K562 (cell line): ENCODE results near the gene ISYNA1. TPM values are rescaled to one million over a fixed set of nuclear protein-coding genes. Genes with fewer than 3 reads are reported as not detected.

ENCODE experiments used
- GTF2E2 ChIP-seq: fragments of 200-800 bp; sonication (Bioruptor generic); IDR thresholded peaks from 2 replicates; pipeline ENCODE4 v1.6.1; 2016; ENCODE audit warnings: missing genetic modification characterization, missing compliant biosample characterization
- MEF2A ChIP-seq: IDR thresholded peaks from 2 replicates; pipeline ENCODE4 v1.6.1; 2011; ENCODE audit warnings: low read depth, mild to moderate bottlenecking, low read length, moderate library complexity; ENCODE audit not compliant: control insufficient read depth
- NFATC3 ChIP-seq: fragments of 450-650 bp; IDR thresholded peaks from 2 replicates; pipeline ENCODE4 v1.6.1; 2017; ENCODE audit warnings: mild to moderate bottlenecking
- SMAD4 ChIP-seq: fragments of 250-450 bp; sonication (Bioruptor Pico); conservative IDR thresholded peaks from 2 replicates; pipeline ENCODE4 v1.8.0; 2021; ENCODE audit warnings: inconsistent platforms, mild to moderate bottlenecking, moderate library complexity
- TSC22D4 ChIP-seq: fragments of 450-650 bp; IDR thresholded peaks from 2 replicates; pipeline ENCODE4 v1.6.1; 2016; ENCODE audit warnings: missing genetic modification characterization, missing biosample characterization, control low read depth
- ZEB2 ChIP-seq: fragments of 450-650 bp; IDR thresholded peaks from 2 replicates; pipeline ENCODE4 v1.6.1; 2016
- ZFP1 ChIP-seq: fragments of 450-650 bp; formaldehyde crosslinking; IDR thresholded peaks from 2 replicates; pipeline ENCODE4 v1.4.0; 2020; ENCODE audit warnings: mild to moderate bottlenecking, mixed read lengths
- ZNF282 ChIP-seq: sonication (generic); formaldehyde crosslinking; IDR thresholded peaks from 2 replicates; pipeline ENCODE4 v1.8.1; 2023; ENCODE audit warnings: missing genetic modification reagents
- ZNF445 ChIP-seq: fragments of 250-450 bp; sonication (Bioruptor Pico); IDR thresholded peaks from 2 replicates; pipeline ENCODE4 v1.4.0; 2020; ENCODE audit warnings: low read depth, mild to moderate bottlenecking, moderate library complexity
- ZNF76 ChIP-seq: fragments of 250-450 bp; sonication (Bioruptor Pico); IDR thresholded peaks from 2 replicates; pipeline ENCODE4 v1.4.0; 2020; ENCODE audit warnings: mild to moderate bottlenecking, moderate library complexity, borderline replicate concordance
- polyA plus RNA-seq, 8 experiments: library from polyadenylated mRNA; depleted of rRNA in 4 of 8; stranded (reverse) in 5 of 8; unstranded in 3 of 8; fragments of >200 nt; fragmentation: Nextera tagmentation in 2 of 8; fragmentation: Illumina TruSeq in 1 of 8; extraction: Ambion mirVana in 2 of 8; extraction: Trizol in 1 of 8; gene quantifications; 2 replicates each; pipeline versions ENCODE4 v1.2.1 to v1.2.3, GENCODE V29; 2011 to 2014; ENCODE audit warnings: inconsistent platforms in 1 of 8, missing spikeins in 1 of 8
- total RNA-seq, 7 experiments: library from RNA; depleted of rRNA in 6 of 7; stranded (reverse); fragments of >200 nt in 6 of 7; fragmentation: Illumina TruSeq in 2 of 7; extraction: Trizol in 2 of 7; gene quantifications; 2 replicates each; pipeline versions ENCODE4 v1.2.1 to v1.2.3, GENCODE V29; 2011 to 2021; ENCODE audit warnings: low replicate concordance in 1 of 7
- TF ChIP-seq, protein P1 (sequence below): sonication (generic); formaldehyde crosslinking; IDR thresholded peaks from 2 replicates; pipeline ENCODE4 v1.8.1; 2022; ENCODE audit warnings: missing genetic modification reagents
- TF ChIP-seq, protein P2 (sequence below): IDR thresholded peaks from 2 replicates; pipeline ENCODE4 v1.6.1; 2011; ENCODE audit warnings: borderline replicate concordance, low read depth, mild to moderate bottlenecking, moderate library complexity, low read length; ENCODE audit not compliant: insufficient read depth, poor library complexity, severe bottlenecking
- TF ChIP-seq, protein P3 (sequence below): IDR thresholded peaks from 3 replicates; pipeline ENCODE4 v1.6.1; 2011; ENCODE audit warnings: borderline replicate concordance, mild to moderate bottlenecking; ENCODE audit not compliant: insufficient read length, insufficient read depth
- TF ChIP-seq, protein P4 (sequence below): sonication (generic); formaldehyde crosslinking; IDR thresholded peaks from 2 replicates; pipeline ENCODE4 v1.8.1; 2023; ENCODE audit warnings: mild to moderate bottlenecking, missing genetic modification reagents
- TF ChIP-seq, protein P5 (sequence below): fragments of 450-650 bp; IDR thresholded peaks from 2 replicates; pipeline ENCODE4 v1.6.1; 2014; ENCODE audit warnings: low read depth, mild to moderate bottlenecking, moderate library complexity, borderline replicate concordance

ISYNA1 gene
- total and polyA plus RNA-seq, 9 of the 15 experiments (the other 6 are each of a cell fraction or from before 2014, with no cell fraction given), result 21.8 to 460 (median 93.2) TPM

DNA sequence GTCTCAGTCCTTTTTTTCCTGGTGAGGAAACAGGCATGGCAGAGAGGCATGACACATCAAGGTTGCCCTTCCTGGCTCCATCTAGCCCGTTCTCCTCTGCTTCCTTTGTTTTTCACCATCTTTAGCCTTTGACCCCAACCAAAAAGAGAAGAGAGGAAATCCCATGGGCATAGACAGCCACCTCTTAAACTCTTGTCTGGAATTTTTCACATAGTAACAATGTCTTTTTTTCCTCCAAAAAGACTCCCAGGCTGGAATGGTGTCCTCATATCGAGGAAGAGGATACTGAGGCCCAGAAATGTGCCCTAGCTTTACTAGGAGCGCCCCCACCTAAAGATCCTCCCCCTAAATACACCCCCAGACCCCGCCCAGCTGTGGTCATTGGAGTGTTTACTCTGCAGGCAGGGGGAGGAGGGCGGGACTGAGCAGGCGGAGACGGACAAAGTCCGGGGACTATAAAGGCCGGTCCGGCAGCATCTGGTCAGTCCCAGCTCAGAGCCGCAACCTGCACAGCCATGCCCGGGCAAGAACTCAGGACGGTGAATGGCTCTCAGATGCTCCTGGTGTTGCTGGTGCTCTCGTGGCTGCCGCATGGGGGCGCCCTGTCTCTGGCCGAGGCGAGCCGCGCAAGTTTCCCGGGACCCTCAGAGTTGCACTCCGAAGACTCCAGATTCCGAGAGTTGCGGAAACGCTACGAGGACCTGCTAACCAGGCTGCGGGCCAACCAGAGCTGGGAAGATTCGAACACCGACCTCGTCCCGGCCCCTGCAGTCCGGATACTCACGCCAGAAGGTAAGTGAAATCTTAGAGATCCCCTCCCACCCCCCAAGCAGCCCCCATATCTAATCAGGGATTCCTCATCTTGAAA lies 52.0 kb downstream of the ISYNA1 start, which contains the start of gene GDF15 (continued):
- TF ChIP-seq, protein P1, sequence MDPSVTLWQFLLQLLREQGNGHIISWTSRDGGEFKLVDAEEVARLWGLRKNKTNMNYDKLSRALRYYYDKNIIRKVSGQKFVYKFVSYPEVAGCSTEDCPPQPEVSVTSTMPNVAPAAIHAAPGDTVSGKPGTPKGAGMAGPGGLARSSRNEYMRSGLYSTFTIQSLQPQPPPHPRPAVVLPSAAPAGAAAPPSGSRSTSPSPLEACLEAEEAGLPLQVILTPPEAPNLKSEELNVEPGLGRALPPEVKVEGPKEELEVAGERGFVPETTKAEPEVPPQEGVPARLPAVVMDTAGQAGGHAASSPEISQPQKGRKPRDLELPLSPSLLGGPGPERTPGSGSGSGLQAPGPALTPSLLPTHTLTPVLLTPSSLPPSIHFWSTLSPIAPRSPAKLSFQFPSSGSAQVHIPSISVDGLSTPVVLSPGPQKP (CRISPR knock-in tag), result no peak
- peak; percentile 98 for TF ChIP-seq GTF2E2 (tag)
- no peak for TF ChIP-seq TSC22D4 (tag)
- TF ChIP-seq, protein P2, sequence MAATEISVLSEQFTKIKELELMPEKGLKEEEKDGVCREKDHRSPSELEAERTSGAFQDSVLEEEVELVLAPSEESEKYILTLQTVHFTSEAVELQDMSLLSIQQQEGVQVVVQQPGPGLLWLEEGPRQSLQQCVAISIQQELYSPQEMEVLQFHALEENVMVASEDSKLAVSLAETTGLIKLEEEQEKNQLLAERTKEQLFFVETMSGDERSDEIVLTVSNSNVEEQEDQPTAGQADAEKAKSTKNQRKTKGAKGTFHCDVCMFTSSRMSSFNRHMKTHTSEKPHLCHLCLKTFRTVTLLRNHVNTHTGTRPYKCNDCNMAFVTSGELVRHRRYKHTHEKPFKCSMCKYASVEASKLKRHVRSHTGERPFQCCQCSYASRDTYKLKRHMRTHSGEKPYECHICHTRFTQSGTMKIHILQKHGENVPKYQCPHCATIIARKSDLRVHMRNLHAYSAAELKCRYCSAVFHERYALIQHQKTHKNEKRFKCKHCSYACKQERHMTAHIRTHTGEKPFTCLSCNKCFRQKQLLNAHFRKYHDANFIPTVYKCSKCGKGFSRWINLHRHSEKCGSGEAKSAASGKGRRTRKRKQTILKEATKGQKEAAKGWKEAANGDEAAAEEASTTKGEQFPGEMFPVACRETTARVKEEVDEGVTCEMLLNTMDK, result peak; percentile 91
- TF ChIP-seq ZNF445, result no peak
- peak; percentile 93 for TF ChIP-seq SMAD4 (CRISPR knock-in tag)
- TF ChIP-seq ZEB2, result no peak
- no peak for TF ChIP-seq ZNF76 (CRISPR knock-in tag)
- TF ChIP-seq, protein P3, sequence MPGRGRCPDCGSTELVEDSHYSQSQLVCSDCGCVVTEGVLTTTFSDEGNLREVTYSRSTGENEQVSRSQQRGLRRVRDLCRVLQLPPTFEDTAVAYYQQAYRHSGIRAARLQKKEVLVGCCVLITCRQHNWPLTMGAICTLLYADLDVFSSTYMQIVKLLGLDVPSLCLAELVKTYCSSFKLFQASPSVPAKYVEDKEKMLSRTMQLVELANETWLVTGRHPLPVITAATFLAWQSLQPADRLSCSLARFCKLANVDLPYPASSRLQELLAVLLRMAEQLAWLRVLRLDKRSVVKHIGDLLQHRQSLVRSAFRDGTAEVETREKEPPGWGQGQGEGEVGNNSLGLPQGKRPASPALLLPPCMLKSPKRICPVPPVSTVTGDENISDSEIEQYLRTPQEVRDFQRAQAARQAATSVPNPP, result no peak
- TF ChIP-seq ZNF282 (CRISPR knock-in tag), result no peak
- TF ChIP-seq, protein P4, sequence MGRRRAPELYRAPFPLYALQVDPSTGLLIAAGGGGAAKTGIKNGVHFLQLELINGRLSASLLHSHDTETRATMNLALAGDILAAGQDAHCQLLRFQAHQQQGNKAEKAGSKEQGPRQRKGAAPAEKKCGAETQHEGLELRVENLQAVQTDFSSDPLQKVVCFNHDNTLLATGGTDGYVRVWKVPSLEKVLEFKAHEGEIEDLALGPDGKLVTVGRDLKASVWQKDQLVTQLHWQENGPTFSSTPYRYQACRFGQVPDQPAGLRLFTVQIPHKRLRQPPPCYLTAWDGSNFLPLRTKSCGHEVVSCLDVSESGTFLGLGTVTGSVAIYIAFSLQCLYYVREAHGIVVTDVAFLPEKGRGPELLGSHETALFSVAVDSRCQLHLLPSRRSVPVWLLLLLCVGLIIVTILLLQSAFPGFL (CRISPR knock-in tag), result no peak
- TF ChIP-seq ZFP1, result no peak
- no peak for TF ChIP-seq NFATC3
- TF ChIP-seq, protein P5, sequence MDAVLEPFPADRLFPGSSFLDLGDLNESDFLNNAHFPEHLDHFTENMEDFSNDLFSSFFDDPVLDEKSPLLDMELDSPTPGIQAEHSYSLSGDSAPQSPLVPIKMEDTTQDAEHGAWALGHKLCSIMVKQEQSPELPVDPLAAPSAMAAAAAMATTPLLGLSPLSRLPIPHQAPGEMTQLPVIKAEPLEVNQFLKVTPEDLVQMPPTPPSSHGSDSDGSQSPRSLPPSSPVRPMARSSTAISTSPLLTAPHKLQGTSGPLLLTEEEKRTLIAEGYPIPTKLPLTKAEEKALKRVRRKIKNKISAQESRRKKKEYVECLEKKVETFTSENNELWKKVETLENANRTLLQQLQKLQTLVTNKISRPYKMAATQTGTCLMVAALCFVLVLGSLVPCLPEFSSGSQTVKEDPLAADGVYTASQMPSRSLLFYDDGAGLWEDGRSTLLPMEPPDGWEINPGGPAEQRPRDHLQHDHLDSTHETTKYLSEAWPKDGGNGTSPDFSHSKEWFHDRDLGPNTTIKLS, result no peak
- TF ChIP-seq MEF2A, result 0 out of 2 replicates have a peak, but pooled peaks have one; percentile 24
